Measurements from ENCODE around the gene UTS2B. TPM values are rescaled to one million over a fixed set of nuclear protein-coding genes. Genes with fewer than 3 reads are reported as not detected.

The UTS2B gene
- total and polyA plus RNA-seq, 2 of the 13 experiments (the other 11 are each of a cell fraction or from before 2014, with no cell fraction given), result 0.03 to 0.46 TPM

- TF ChIP-seq ZNF614 (CRISPR knock-in tag; IDR thresholded peaks at IDR 0.05; ENCODE audit: borderline replicate concordance) (peak; percentile 67; the same call in 1 of the 2 replicates), PBX3 (CRISPR knock-in tag; IDR thresholded peaks at IDR 0.05; ENCODE audit: borderline replicate concordance) (no peak), ZNF251 (CRISPR knock-in tag; IDR thresholded peaks at IDR 0.05) (no peak), MBNL3 (CRISPR knock-in tag; conservative IDR thresholded peaks at IDR 0.05) (no peak), KAT8 (CRISPR knock-in tag; IDR thresholded peaks at IDR 0.05) (peak; percentile 93), PCBP2 (optimal IDR thresholded peaks at IDR 0.05; ENCODE audit: low read depth, low read length, poor library complexity, severe bottlenecking) (no peak), NFKBIZ (CRISPR knock-in tag; IDR thresholded peaks at IDR 0.05) (no peak), ZNF414 (CRISPR knock-in tag; IDR thresholded peaks at IDR 0.05) (0 out of 2 replicates have a peak, but pooled peaks have one; percentile 32), TSC22D2 (CRISPR knock-in tag; IDR thresholded peaks at IDR 0.05; ENCODE audit: borderline replicate concordance) (peak; percentile 32; the same call in 1 of the 2 replicates), ZNF180 (CRISPR knock-in tag; IDR thresholded peaks at IDR 0.05; ENCODE audit: borderline replicate concordance, low read depth) (no peak), CERS6 (CRISPR knock-in tag; IDR thresholded peaks at IDR 0.05) (no peak), DRAP1 (CRISPR knock-in tag; IDR thresholded peaks at IDR 0.05) (peak; percentile 62), GLMP (CRISPR knock-in tag; IDR thresholded peaks at IDR 0.05; ENCODE audit: borderline replicate concordance) (no peak), SMAD1 (CRISPR knock-in tag; IDR thresholded peaks at IDR 0.05; ENCODE audit: borderline replicate concordance, low read depth) (no peak), RORA (CRISPR knock-in tag; IDR thresholded peaks at IDR 0.05) (no peak), REL (CRISPR knock-in tag; conservative IDR thresholded peaks at IDR 0.05) (no peak), ZNF598 (CRISPR knock-in tag; IDR thresholded peaks at IDR 0.05; ENCODE audit: borderline replicate concordance) (no peak), RARG (CRISPR knock-in tag; IDR thresholded peaks at IDR 0.05; ENCODE audit: low read depth) (no peak), KMT2B (CRISPR knock-in tag; IDR thresholded peaks at IDR 0.05) (peak; percentile 92), SPEN (CRISPR knock-in tag; IDR thresholded peaks at IDR 0.05; ENCODE audit: low read depth) (peak; percentile 85), PREB (CRISPR knock-in tag; IDR thresholded peaks at IDR 0.05) (no peak), ZC3H13 (CRISPR knock-in tag; IDR thresholded peaks at IDR 0.05) (no peak), ZNF839 (CRISPR knock-in tag; IDR thresholded peaks at IDR 0.05; ENCODE audit: borderline replicate concordance) (no peak; the same call in 1 of the 2 replicates), MEIS2 (CRISPR knock-in tag; IDR thresholded peaks at IDR 0.05) (peak; percentile 78; the same call in 1 of the 2 replicates), FLYWCH1 (CRISPR knock-in tag; IDR thresholded peaks at IDR 0.05) (no peak)
These were observed 1.2 kb downstream of the UTS2B start, which contains the start of gene CCDC50 (continued) for GRCh38 chr3:191328962-191329653.
